ENCODE data around the gene FAF1. TPM values are rescaled to one million over a fixed set of nuclear protein-coding genes. Genes with fewer than 3 reads are reported as not detected.
"Not testable (repeated sequence)": the region's sequence is repeated elsewhere in the genome, so short reads cannot be mapped to it uniquely, and the experiment has no call there.

The FAF1 gene
- total RNA-seq, 1 donor from 2014 or later, result 82.6 TPM

GRCh38 chr1:50959303-50959912 lies 659 bp downstream of the FAF1 start:
- DNase-seq, result peak; percentile 36

DNA sequence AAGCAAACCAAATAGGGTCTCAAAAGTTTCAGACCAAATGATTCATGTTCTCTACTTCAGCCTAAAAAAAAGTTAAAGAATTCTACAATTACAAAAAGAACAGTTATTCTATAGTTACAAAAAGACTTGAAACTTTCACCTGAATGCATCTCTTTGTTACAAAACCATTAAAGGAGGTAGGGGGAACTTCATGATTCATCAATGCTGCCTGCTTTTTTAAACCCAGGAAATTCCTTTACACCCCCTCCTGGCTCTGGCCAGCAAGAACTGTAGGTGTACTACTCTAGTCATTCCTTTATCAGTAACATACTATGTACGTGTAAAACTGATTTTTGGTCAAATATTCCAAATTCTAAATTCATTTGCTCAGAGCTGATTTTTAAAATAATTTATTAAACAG lies 5.0 kb downstream of the FAF1 start:
- DNase-seq, result no peak

GRCh38 chr1:50952566-50952965 lies 7.5 kb downstream of the FAF1 start:
- not testable (repeated sequence) for DNase-seq

DNA sequence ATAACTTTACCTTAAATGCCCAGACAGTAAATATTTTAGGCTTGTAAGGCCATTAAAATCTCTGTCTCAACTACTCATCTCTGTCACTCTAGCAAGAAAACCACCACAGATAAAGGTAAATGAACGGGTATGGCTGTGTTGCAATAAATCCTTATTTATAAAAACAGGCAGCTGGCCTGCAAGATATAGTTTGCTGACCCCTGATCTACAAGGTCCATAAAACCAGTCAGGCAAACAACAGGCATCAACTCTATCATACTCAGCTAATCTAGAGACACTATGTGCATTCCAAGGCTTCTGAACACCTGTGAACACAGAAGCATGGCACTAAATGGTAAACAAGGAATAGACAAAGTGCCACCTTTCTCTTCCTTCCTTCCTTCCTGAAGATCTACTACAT lies 9.7 kb downstream of the FAF1 start:
- no peak for DNase-seq

DNA sequence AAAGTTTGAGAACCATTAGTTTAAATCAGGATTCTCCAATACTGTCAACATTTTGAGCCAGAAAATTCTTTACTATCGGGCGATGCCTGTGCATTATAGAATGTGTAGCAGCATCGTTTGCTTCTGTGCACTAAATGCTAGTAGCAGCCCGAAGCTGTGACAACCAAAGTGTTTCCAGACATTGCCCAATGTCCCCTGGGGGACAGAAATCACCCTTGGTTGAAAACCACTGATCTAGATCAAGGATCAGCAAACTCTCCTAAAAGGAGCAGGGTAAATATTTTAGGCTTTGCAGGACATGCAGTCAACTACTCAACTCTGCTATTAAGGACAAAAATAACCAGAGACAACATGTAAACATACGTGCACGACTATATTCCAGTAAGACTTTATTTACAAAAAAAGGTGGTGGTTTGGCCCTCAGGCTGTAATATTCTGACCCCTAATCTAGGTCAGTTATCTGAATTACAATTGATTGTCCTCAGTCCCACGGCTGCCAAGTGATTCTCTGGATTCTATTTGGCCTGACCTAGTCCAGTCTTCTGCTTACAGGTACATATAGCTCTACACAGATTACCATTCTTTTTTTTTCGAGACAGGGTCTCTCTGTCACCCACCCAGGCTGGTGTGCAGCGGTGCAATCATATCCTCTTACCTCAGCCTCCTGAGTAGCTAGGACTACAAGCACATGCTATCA lies 10.6 kb downstream of the FAF1 start:
- DNase-seq, result no peak

DNA sequence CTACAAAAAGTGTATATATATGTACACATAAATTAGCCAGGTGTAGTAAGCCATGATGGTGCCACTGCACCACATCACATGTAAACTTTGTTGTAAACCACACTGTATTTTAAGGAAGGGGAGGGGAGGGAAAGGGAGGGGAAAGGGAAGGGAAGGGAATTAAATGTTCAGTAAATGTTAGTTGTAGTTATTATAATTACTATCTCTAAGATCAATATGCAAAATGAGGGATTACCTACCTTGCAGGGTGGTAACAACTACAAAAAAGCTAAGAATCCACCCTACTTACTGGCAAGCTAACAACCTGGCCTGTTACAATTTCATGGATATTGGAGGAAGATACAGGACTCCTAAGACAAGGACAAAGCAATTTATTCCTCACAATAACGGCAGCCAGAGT lies 17.7 kb downstream of the FAF1 start:
- no peak for DNase-seq

DNA sequence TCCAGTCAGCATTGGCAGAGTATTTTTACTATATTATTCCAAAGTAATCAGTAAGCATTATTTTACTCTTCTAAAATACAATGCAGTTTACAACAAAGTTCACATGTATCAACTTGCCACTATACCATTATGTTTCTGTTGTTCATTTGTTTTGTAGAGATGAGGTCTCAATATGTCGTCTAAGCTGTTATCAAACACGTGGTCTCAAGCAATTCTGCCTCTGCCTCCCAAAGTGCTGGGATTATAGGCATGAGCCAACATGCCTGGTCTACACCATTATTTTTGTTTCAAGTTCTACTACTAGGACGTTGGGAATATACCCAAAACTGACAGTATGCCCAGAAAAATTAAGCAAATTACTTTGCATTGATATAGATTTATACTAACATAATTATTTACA lies 19.8 kb downstream of the FAF1 start:
- DNase-seq, result no peak

DNA sequence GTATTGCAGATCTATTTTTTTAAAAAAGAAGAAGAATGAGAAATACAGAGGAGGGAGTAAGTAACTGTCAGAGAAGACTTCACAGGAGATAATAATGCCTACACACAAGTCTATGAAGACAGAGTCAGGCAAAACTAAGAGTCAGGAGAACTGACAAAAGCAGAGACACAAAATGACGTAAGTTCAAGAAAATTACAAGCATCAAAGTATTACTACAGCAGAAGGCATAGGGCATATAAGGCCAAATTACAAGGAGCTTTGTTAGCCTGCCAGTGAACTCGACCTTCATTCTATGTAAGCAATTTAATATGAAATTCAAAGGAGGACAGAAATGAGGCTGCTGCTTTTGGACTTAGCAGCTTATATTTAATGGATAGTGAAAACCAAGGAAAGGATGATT lies 23.7 kb downstream of the FAF1 start:
- DNase-seq, result no peak

DNA sequence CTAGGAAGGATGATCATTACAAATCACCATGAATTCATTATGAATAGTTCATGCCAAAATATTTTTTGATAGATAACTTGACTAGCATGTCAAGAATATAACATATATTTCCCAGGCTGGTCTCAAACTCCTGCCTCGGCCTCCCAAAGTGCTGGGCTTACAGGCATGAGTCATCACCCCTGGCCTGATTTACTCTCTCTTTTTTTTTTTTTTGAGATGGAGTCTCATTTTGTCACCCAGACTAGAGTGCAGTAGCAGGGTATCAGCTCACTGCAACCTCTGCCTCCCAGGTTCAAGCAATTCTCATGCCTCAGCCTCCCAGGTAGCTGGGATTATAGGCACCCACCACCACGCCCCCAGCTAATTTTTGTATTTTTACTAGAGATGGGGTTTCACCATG lies 24.8 kb downstream of the FAF1 start:
- DNase-seq, result not testable (repeated sequence)

- DNase-seq, result no peak
Observed at GRCh38 chr1:50934838-50935237, 25.2 kb downstream of the FAF1 start.

- not testable (repeated sequence) for DNase-seq
Observed at GRCh38 chr1:50933770-50934169, 26.3 kb downstream of the FAF1 start.

DNA sequence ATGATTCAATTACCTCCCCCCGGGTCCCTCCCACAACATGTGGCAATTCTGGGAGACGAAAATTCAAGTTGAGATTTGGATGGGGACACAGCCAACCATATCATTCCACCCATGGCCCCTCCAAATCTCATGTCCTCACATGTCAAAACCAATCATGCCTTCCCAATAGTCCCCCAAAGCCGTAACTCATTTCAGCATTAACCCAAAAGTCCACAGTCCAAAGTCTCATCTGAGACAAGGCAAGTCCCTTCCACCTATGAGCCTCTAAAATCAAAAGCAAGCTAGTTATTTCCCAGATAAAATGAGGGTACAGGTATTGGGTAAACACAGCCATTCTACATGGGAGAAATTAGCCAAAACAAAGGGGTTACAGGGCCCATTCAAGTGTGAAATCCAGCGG lies 28.0 kb downstream of the FAF1 start:
- not testable (repeated sequence) for DNase-seq

DNA sequence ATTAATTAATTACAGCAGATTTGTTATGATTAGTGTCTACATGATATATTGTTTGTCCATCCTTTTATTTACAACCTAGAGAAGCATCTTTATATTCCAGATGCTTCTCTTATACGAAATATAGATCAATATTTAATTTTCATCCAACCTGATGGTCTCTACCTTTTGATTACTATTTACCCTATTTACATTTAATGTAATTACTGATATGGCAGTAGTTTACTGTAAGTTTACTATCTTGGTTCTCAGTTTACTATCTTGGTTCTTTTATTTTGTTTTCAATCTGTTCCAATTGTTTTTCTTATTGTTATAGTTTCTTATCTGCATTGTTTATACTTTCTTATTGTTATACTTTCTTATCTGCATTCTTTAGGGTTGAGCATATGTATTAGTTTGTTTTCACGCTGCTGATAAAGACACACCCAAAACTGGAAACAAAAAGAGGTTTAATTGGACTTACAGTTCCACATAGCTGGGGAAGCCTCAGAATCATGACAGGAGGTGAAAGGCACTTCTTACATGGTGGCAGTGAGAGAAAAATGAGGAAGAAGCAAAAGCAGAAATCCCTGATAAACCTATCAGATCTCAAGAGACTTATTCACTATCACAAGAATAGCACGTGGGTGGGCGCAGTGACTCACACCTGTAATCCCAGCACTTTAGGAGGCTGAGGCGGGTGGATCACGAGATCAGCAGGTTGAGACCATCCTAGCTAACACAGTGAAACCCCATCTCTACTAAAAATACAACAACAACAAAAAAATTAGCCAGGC lies 28.9 kb downstream of the FAF1 start:
- no peak for DNase-seq

DNA sequence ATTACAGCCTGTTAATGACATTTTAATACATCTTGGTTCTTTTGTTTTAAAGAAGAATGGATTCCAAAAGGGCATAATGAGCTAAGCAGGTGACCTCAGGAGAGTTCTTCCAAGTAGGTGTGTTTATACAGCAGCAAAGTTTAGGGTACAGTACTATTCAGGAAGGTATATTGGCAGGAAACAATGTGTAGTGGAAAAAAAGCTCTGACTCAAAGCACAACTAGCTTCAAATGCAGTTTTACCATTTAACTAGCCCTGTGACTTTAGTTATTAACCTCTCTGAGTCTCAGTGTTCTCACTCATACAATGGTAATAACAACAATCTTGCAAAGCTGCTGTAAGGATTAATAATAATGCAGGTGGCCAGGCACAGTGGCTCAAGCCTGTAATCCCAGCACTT lies 29.9 kb downstream of the FAF1 start:
- DNase-seq, result no peak

GRCh38 chr1:50929376-50929958 lies 30.6 kb downstream of the FAF1 start:
- DNase-seq, result peak; percentile 30

DNA sequence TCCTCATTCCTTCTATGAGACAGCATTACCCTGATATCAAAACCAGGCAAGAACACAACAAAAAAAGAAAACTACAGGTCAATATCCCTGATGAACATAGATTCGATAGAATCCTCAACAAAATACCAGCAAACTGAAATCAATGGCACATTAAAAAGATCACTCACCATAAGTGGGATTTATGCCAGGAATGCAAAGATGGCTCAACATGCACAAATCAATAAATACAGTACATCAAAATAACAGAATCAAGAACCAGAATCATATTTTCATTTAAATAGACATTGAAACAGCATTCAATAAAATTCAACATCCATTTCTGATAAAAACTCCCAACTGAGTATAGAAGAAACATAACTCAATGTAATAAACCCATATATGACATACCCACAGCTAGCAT lies 36.5 kb downstream of the FAF1 start:
- DNase-seq, result no peak

- DNase-seq, result no peak
Observed at GRCh38 chr1:50921029-50921428, 39.0 kb downstream of the FAF1 start.

GRCh38 chr1:50920409-50920808 lies 39.7 kb downstream of the FAF1 start:
- DNase-seq, result no peak

GRCh38 chr1:50917138-50918137 lies 42.6 kb downstream of the FAF1 start:
- DNase-seq, result no peak

GRCh38 chr1:50915621-50916020 lies 44.4 kb downstream of the FAF1 start:
- no peak for DNase-seq

- DNase-seq, result no peak
Observed at GRCh38 chr1:50913954-50914353, 46.1 kb downstream of the FAF1 start.

GRCh38 chr1:50910356-50910755 lies 49.7 kb downstream of the FAF1 start:
- not testable (repeated sequence) for DNase-seq
